Measurements from ENCODE around the gene CELF2.

DNA sequence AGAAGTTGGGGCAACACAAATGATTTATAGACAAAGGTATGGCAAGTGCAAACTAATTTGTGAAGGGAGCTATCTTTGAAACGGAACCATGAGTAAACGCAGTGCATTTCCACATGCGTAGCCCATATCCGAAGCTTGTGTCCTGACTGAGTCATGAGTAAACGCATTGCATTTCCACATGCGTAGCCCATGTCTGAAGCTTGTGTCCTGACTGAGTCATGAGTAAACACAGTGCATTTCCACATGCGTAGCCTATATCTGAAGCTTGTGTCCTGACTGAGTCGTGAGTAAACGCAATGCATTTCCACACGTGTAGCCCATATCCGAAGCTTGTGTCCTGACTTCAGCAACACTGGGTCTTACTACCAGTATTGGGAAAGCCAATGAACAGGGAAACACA is 95.0 kb downstream of the CELF2 start:
- TF ChIP-seq EGR1 (conservative IDR thresholded peaks at IDR 0.05) (no peak), MXI1 (IDR thresholded peaks at IDR 0.05; ENCODE audit: low read depth, low read length) (no peak), ZSCAN29 (IDR thresholded peaks at IDR 0.05) (no peak), RAD21 (CRISPR knock-in tag; conservative IDR thresholded peaks at IDR 0.05 in 1 of 2, IDR thresholded peaks at IDR 0.05 in 1 of 2) (no peak), GTF2F1 (IDR thresholded peaks at IDR 0.05; ENCODE audit: low read depth, low read length) (no peak), ZNF197 (CRISPR knock-in tag; IDR thresholded peaks at IDR 0.05; ENCODE audit: low read depth) (no peak), CCNT2 (IDR thresholded peaks at IDR 0.05; ENCODE audit: borderline replicate concordance, extremely low read depth, insufficient read length, low read depth, low read length) (no peak), POLR2A (conservative IDR thresholded peaks at IDR 0.05) (no peak), DDX20 (tag; IDR thresholded peaks at IDR 0.05; ENCODE audit: low read depth) (no peak)
- TF ChIP-seq, protein P1, sequence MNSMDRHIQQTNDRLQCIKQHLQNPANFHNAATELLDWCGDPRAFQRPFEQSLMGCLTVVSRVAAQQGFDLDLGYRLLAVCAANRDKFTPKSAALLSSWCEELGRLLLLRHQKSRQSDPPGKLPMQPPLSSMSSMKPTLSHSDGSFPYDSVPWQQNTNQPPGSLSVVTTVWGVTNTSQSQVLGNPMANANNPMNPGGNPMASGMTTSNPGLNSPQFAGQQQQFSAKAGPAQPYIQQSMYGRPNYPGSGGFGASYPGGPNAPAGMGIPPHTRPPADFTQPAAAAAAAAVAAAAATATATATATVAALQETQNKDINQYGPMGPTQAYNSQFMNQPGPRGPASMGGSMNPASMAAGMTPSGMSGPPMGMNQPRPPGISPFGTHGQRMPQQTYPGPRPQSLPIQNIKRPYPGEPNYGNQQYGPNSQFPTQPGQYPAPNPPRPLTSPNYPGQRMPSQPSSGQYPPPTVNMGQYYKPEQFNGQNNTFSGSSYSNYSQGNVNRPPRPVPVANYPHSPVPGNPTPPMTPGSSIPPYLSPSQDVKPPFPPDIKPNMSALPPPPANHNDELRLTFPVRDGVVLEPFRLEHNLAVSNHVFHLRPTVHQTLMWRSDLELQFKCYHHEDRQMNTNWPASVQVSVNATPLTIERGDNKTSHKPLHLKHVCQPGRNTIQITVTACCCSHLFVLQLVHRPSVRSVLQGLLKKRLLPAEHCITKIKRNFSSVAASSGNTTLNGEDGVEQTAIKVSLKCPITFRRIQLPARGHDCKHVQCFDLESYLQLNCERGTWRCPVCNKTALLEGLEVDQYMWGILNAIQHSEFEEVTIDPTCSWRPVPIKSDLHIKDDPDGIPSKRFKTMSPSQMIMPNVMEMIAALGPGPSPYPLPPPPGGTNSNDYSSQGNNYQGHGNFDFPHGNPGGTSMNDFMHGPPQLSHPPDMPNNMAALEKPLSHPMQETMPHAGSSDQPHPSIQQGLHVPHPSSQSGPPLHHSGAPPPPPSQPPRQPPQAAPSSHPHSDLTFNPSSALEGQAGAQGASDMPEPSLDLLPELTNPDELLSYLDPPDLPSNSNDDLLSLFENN (IDR thresholded peaks at IDR 0.05; ENCODE audit: low read depth in 2 of 2, low read length in 2 of 2), result no peak
- TF ChIP-seq, protein P2, sequence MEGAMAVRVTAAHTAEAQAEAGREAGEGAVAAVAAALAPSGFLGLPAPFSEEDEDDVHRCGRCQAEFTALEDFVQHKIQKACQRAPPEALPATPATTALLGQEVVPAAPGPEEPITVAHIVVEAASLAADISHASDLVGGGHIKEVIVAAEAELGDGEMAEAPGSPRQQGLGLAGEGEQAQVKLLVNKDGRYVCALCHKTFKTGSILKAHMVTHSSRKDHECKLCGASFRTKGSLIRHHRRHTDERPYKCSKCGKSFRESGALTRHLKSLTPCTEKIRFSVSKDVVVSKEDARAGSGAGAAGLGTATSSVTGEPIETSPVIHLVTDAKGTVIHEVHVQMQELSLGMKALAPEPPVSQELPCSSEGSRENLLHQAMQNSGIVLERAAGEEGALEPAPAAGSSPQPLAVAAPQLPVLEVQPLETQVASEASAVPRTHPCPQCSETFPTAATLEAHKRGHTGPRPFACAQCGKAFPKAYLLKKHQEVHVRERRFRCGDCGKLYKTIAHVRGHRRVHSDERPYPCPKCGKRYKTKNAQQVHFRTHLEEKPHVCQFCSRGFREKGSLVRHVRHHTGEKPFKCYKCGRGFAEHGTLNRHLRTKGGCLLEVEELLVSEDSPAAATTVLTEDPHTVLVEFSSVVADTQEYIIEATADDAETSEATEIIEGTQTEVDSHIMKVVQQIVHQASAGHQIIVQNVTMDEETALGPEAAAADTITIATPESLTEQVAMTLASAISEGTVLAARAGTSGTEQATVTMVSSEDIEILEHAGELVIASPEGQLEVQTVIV (CRISPR knock-in tag; IDR thresholded peaks at IDR 0.05; ENCODE audit: borderline replicate concordance), result no peak
- TF ChIP-seq, protein P3, sequence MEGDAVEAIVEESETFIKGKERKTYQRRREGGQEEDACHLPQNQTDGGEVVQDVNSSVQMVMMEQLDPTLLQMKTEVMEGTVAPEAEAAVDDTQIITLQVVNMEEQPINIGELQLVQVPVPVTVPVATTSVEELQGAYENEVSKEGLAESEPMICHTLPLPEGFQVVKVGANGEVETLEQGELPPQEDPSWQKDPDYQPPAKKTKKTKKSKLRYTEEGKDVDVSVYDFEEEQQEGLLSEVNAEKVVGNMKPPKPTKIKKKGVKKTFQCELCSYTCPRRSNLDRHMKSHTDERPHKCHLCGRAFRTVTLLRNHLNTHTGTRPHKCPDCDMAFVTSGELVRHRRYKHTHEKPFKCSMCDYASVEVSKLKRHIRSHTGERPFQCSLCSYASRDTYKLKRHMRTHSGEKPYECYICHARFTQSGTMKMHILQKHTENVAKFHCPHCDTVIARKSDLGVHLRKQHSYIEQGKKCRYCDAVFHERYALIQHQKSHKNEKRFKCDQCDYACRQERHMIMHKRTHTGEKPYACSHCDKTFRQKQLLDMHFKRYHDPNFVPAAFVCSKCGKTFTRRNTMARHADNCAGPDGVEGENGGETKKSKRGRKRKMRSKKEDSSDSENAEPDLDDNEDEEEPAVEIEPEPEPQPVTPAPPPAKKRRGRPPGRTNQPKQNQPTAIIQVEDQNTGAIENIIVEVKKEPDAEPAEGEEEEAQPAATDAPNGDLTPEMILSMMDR (IDR thresholded peaks at IDR 0.05 in 2 of 3, conservative IDR thresholded peaks at IDR 0.05 in 1 of 3; ENCODE audit: insufficient read depth in 2 of 3, low read depth in 1 of 3, low read length in 3 of 3), result no peak
- TF ChIP-seq, protein P4, sequence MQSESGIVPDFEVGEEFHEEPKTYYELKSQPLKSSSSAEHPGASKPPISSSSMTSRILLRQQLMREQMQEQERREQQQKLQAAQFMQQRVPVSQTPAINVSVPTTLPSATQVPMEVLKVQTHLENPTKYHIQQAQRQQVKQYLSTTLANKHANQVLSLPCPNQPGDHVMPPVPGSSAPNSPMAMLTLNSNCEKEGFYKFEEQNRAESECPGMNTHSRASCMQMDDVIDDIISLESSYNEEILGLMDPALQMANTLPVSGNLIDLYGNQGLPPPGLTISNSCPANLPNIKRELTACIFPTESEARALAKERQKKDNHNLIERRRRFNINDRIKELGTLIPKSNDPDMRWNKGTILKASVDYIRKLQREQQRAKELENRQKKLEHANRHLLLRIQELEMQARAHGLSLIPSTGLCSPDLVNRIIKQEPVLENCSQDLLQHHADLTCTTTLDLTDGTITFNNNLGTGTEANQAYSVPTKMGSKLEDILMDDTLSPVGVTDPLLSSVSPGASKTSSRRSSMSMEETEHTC (IDR thresholded peaks at IDR 0.05), result no peak

Data from K562 (cell line).